Activated naive CD4-positive, alpha-beta T cell treated with anti-CD3 and anti-CD28 coated beads, Interleukin-2, amount 10 ng/mL, durations not matched to agents 7 days and 5 days (primary cell): ENCODE data around the gene CDAN1.
A peak's percentile ranks its signal among the peaks of the same experiment; 100 is the strongest.
"Not testable (repeated sequence)": the region's sequence is repeated elsewhere in the genome, so short reads cannot be mapped to it uniquely, and the experiment has no call there.

Experiments used
- CTCF ChIA-PET: fragments of 350-600 bp; sonication (Branson Sonifier 250); formaldehyde crosslinking; loops from one replicate; lab custom pipeline; 2021; ENCODE audit warnings: antibody characterized with exemption; lab: Charles Lee
- DNase-seq: peaks from one replicate; pipeline ENCODE4 v3.0.0-alpha.2; 2020
- H3K27ac Mint-ChIP-seq: one replicate; pipeline ENCODE4 v1.8.0; 2021; ENCODE audit warnings: mild to moderate bottlenecking, moderate library complexity, mixed read lengths
- H3K27me3 Mint-ChIP-seq: one replicate; pipeline ENCODE4 v1.8.0; 2021; ENCODE audit warnings: mild to moderate bottlenecking, mixed read lengths
- H3K36me3 Mint-ChIP-seq: one replicate; pipeline ENCODE4 v1.8.0; 2021; ENCODE audit warnings: mixed read lengths
- H3K4me1 Mint-ChIP-seq: one replicate; pipeline ENCODE4 v1.8.0; 2021; ENCODE audit warnings: mixed read lengths
- H3K4me3 Mint-ChIP-seq: one replicate; pipeline ENCODE4 v1.8.0; 2021; ENCODE audit warnings: mild to moderate bottlenecking, moderate library complexity, mixed read lengths
- H3K9me3 Mint-ChIP-seq: one replicate; pipeline ENCODE4 v1.8.0; 2021; ENCODE audit warnings: mixed read lengths

The CDAN1 gene

DNA sequence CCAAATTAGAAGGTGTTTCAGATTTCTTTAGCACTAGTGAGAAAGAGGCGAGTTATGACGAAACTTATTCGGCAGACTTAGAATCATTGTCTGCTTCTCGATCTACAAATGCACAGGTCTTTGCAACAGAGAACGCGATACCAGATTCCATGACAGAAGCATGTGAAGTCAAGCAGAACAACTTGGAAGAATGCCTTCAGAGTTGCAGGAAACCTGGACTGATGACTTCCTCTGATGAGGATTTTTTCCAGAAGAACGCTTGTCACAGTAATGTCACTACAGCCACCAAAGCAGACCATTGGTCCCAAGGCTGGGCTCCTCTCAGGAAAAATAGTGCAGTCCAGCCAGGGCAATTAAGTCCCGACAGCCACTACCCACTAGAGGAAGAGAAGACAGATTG, 50.6 kb downstream of the CDAN1 start:
- CTCF ChIA-PET, result no interaction called here

DNA sequence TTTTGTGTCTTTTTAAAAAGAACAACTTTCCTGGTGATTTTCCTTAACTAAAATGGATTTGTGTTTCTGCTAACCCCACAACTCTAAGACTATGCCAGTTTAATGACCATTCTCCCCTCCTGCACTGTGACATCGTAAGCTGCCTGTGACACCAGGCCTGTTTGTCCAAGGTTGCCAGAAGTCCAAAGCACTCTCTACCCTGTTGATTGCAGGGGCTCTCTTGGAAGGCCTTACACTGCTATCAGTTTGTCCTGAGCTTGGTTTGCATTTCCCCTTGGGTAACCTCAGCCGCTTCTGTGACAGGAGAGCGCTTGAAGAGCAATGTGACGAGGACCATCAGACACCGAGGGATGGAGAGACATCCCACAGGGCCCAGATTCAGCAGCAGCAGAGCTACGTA, 55.8 kb downstream of the CDAN1 start:
- no peak overlapping the region for H3K27ac Mint-ChIP-seq
- CTCF ChIA-PET, result interaction anchor here (0.6 kb wide), 1 partner anchor 245 kb away, joined by 3 read pairs; no protein-coding TSS in a partner anchor
- H3K4me3 Mint-ChIP-seq, result no peak overlapping the region
- peaks cover 8% of the 10 kb centered on the region for H3K4me1 Mint-ChIP-seq
- H3K27me3 Mint-ChIP-seq, result no peaks in the 10 kb centered on the region
- H3K36me3 Mint-ChIP-seq, result peaks cover 2% of the 10 kb centered on the region
- no peaks in the 10 kb centered on the region for H3K9me3 Mint-ChIP-seq
- no peak for DNase-seq

More for the DNA sequence above, 50.6 kb downstream of the CDAN1 start:
- Mint-ChIP-seq H3K9me3 (no peaks in the 10 kb centered on the region), H3K36me3 (peaks cover 2% of the 10 kb centered on the region), H3K27ac (no peak overlapping the region), H3K27me3 (no peaks in the 10 kb centered on the region), H3K4me1 (peaks cover 5% of the 10 kb centered on the region), H3K4me3 (no peak overlapping the region)
- DNase-seq, result no peak

DNA sequence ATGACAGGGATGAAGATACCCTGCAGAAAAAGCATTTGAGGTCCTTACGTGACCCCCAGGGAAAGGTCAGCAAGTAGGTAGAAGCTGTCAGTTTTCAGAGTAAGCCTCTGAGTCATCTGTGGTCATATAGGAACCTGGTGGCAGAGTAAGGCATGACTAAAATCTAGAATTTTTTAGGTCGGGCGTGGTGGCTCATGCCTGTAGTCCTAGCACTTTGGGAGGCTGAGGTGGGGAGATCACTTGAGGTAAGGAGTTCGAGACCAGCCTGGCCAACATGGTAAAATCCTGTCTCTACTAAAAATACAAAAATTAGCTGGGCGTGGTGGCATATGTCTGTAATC, 56.8 kb downstream of the CDAN1 start:
- H3K27ac Mint-ChIP-seq, H3K27me3 Mint-ChIP-seq, H3K36me3 Mint-ChIP-seq, H3K4me1 Mint-ChIP-seq, H3K4me3 Mint-ChIP-seq, H3K9me3 Mint-ChIP-seq, CTCF ChIA-PET: not testable (repeated sequence)
- DNase-seq, result peak; percentile 48

DNA sequence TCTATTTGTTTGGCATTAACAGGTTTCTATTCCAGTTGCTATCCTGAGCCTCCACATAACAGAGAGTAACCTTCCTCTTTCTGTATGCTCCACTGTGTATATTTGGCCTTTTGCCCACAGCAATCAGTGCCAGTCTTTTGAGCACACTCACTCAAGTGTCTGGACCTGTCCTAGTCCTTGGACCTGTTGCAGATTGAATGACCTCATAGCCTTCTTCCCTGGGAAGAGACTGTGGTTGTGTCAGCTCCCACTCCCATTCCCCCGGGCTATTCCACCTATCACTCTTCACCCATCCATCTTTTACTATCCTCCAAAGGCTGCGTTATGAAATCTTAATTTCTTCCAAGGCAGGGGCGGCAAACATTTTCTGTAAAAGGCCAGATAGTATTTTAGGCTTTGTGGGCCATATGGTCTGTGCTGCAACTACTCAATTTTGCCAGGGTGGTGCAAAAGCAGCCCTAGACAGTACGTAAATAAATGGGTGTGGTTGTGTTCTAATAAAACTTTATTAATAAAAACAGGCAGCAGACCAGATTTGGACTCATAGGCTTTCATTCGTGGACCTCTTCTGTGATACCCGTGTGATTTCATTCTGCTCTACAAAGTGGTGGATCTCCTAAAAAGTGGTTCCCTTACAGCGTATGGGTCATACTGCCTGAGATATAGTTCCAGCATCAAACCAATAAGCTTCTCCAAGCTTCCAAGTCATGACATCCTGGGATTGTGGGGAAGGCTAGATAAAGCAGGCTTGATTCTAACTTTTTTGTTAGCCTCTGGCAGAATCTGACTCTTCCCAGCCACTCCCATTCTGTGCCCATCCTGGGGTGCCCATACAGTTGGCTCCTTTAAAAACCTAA, 57.4 kb downstream of the CDAN1 start:
- Mint-ChIP-seq H3K4me1 (peaks cover 8% of the 10 kb centered on the region), H3K27ac (no peak overlapping the region), H3K36me3 (peaks cover 2% of the 10 kb centered on the region), H3K27me3 (no peaks in the 10 kb centered on the region), H3K4me3 (no peak overlapping the region), H3K9me3 (no peaks in the 10 kb centered on the region)
- DNase-seq, result no peak
- CTCF ChIA-PET, result no interaction called here

DNA sequence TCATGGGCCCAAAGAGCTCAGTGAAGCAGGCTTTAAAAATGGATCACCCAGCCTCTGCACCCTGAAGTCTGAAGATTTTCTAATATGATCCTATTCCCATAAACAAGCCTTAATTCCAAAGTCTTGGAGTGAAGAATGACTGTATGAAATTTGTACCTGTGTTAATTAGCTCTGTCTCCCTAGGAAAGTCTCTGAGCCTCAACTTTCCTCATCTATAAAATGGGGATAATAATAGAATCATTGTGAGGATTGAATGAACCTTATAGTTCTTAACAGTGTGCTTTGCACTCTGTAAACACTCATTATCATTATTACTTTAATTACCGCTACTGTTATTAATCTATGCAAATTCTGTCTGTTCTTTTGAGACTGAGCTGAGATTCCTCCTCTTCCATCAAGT, 61.9 kb downstream of the CDAN1 start:
- Mint-ChIP-seq H3K4me1 (peaks cover 4% of the 10 kb centered on the region), H3K9me3 (no peaks in the 10 kb centered on the region)

DNA sequence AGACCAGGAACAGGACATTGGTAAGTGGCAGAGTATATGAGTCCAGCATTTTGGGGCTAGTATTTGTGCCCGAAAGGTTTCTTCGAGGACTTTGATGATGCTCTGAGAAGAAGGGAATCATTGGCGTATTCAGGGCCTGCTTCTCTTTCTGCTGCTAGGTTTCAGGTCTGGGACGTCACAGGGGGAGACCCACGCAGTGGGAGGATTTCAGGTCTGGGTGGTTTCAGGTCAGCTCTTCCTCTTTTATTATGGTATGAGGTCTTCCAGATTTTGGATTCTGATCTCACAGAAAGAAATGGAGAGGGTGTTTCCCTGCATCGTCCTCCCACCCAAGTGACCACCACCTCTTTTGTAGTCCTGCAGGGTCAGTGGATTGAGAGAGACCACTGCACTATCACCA, 62.5 kb downstream of the CDAN1 start:
- no peaks in the 10 kb centered on the region for H3K36me3 Mint-ChIP-seq
- DNase-seq, result no peak
- H3K27me3 Mint-ChIP-seq, result no peaks in the 10 kb centered on the region
- no peak overlapping the region for H3K4me3 Mint-ChIP-seq
- no peaks in the 10 kb centered on the region for H3K9me3 Mint-ChIP-seq
- CTCF ChIA-PET, result no interaction called here
- H3K27ac Mint-ChIP-seq, result no peak overlapping the region
- no peaks in the 10 kb centered on the region for H3K4me1 Mint-ChIP-seq

More for the DNA sequence above, 61.9 kb downstream of the CDAN1 start:
- H3K27ac Mint-ChIP-seq, result no peak overlapping the region
- no peak overlapping the region for H3K4me3 Mint-ChIP-seq
- H3K36me3 Mint-ChIP-seq, result no peaks in the 10 kb centered on the region
- no peak for DNase-seq
- CTCF ChIA-PET, result no interaction called here
- H3K27me3 Mint-ChIP-seq, result no peaks in the 10 kb centered on the region
